Measurements from ENCODE around the gene RNGTT.

- TF ChIP-seq KDM1A (IDR thresholded peaks at IDR 0.05; ENCODE audit: borderline replicate concordance) (no peak), POLR2AphosphoS2 (IDR thresholded peaks at IDR 0.05; ENCODE audit: low read depth, low read length) (no peak), CTCF (IDR thresholded peaks at IDR 0.05 in 2 of 3, conservative IDR thresholded peaks at IDR 0.05 in 1 of 3; ENCODE audit: control insufficient read depth in 2 of 3, extremely low read depth in 1 of 3, insufficient read depth in 1 of 3, low read depth in 3 of 3, low read length in 3 of 3) (no peak), PRDM15 (CRISPR knock-in tag; IDR thresholded peaks at IDR 0.05) (no peak), POLR2A (IDR thresholded peaks at IDR 0.05; ENCODE audit: low read depth, low read length) (no peak), ZBTB33 (IDR thresholded peaks at IDR 0.05) (no peak), E2F4 (IDR thresholded peaks at IDR 0.05; ENCODE audit: low read depth, low read length) (no peak)
These were observed 374.5 kb downstream of the RNGTT start for GRCh38 chr6:88588938-88589337.
